ENCODE results near the gene PPIA. TPM values are rescaled to one million over a fixed set of nuclear protein-coding genes. Genes with fewer than 3 reads are reported as not detected.

The PPIA gene
- total RNA-seq (100 to 1,000 TPM; 729 to 835 TPM), polyA plus RNA-seq (1,000 to 10,000 TPM; 1,703 to 2,385 TPM)
- long read RNA-seq, donor 1, transcript PPIA-201 (6 exons, 818 nt) = minor isoform, 6 of 914 reads
- long read RNA-seq, donor 1, transcript PPIA-204 (5 exons, 2,238 nt) = major isoform, 852 of 914 reads
- long read RNA-seq, donor 1, transcript PPIA-208 (6 exons, 907 nt) = minor isoform, 8 of 914 reads
- long read RNA-seq, donor 1, partial matches to known transcripts = 18 of 914 reads
- long read RNA-seq, donor 1, other reads (novel, unspliced or antisense) = 27 of 914 reads
- long read RNA-seq, donor 2, transcript PPIA-204 (5 exons, 2,238 nt) = major isoform, 255 of 274 reads
- long read RNA-seq, donor 2, partial matches to known transcripts = 13 of 274 reads
- long read RNA-seq, donor 2, other reads (novel, unspliced or antisense) = 3 of 274 reads

DNA sequence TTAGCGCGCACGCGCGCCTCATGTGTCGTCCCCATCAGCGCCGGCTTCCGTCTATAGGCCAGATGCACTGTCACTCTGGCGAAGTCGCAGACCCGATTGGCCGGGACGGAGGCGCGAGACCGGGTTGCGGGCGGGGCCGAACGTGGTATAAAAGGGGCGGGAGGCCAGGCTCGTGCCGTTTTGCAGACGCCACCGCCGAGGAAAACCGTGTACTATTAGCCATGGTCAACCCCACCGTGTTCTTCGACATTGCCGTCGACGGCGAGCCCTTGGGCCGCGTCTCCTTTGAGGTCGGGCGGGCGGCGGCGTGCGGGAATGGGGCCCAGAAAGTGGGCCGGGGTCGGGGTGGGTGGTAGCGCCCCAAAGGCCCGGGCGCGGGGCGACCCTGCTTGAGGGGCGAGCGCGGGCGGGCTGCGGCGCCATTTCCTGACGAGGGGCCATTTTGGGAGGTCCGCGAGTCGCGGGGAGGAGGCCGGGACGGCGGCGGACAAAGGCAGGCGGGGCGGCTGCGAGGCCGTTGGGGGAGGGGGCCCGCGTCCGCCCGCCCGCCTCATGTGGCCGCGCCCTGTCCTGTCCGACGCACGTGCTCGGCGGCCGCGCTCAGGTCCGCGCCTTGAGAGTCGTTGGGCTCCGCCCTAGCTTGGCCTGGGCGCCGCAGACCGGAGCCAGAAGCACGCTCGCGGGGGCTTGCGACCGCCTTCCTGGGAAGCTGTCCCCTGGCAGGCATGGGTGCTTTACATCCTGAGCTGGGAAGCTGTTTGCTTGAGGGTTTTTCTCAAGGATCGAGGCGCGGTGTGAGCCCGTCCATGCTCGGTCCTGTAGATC is at the start of gene PPIA:
TSS of gene PPIA (plus strand) at position 178 of the 825 bp plus-strand sequence. CDS start at position 222, 44 bp downstream.
- ATAC-seq (ENCODE audit: low FRiP score) (peak; percentile 97), DNase-seq (peak; percentile 99)
- 0 to 1% methylated on average over 76 to 99 of the region's 99 CpGs for WGBS, 2 donors
- Histone ChIP-seq H3K27me3 (ENCODE audit: control insufficient read depth in 1 of 2, insufficient read depth in 2 of 2, low read length in 1 of 2) (no peaks in the 10 kb centered on the region), H3K4me3 (ENCODE audit: low read length in 2 of 2) (peak within 1 kb of the TSS; percentile 72 to 74), H3K36me3 (ENCODE audit: control insufficient read depth in 1 of 2, insufficient read depth in 2 of 2, low read length in 1 of 2) (peaks cover 2 to 6% of the 10 kb centered on the region in 2 donors), H3K27ac (ENCODE audit: low read depth in 1 of 2, low read length in 2 of 2) (peak within 1 kb of the TSS; percentile 84 to 93), H3K4me1 (ENCODE audit: control insufficient read depth in 1 of 2, insufficient read depth in 2 of 2, low read length in 2 of 2) (peaks cover 0 to 4% of the 10 kb centered on the region in 2 donors), H3K9me3 (ENCODE audit: control insufficient read depth, low read length) (no peaks in the 10 kb centered on the region)
- intact Hi-C loops (cut with DNase I) = loop anchor here (2.0 to 5.0 kb wide), 3 partner anchors 44 to 51 kb away; partner anchors contain the start of genes H2AZ2 (in 1 of the 2) and ZMIZ2 (in 1 of the 2)

- ATAC-seq (ENCODE audit: low FRiP score) (peak; percentile 98), DNase-seq (peak; percentile 95 to 97)
- Histone ChIP-seq H3K4me1 (ENCODE audit: control insufficient read depth in 1 of 2, insufficient read depth in 2 of 2, low read length in 2 of 2) (no peaks in the 10 kb centered on the region), H3K4me3 (ENCODE audit: low read length in 2 of 2) (peak within 1 kb of the TSS; percentile 90 to 97), H3K36me3 (ENCODE audit: control insufficient read depth in 1 of 2, insufficient read depth in 2 of 2, low read length in 1 of 2) (no peaks in the 10 kb centered on the region), H3K27me3 (ENCODE audit: control insufficient read depth in 1 of 2, insufficient read depth in 2 of 2, low read length in 1 of 2) (no peaks in the 10 kb centered on the region), H3K27ac (ENCODE audit: low read depth in 1 of 2, low read length in 2 of 2) (peak within 1 kb of the TSS; percentile 92 to 98), H3K9me3 (ENCODE audit: control insufficient read depth, low read length) (no peaks in the 10 kb centered on the region)
- WGBS, 2 donors = 1% methylated on average over 51 to 92 of the region's 92 CpGs
- intact Hi-C loops (cut with DNase I) = loop anchor here in 1 of 2 donors (2.0 to 10.0 kb wide), 4 partner anchors 49 to 141 kb away; partner anchors contain the start of genes H2AZ2, OGDH and PPIA
Observed at GRCh38 chr7:44748045-44748947, 48.2 kb upstream of the PPIA start, which contains the start of gene ZMIZ2. Gene ZMIZ2, plus strand, starts transcription at chr7:44748847. Its CDS starts 7,403 bp downstream, at chr7:44756250.

DNA sequence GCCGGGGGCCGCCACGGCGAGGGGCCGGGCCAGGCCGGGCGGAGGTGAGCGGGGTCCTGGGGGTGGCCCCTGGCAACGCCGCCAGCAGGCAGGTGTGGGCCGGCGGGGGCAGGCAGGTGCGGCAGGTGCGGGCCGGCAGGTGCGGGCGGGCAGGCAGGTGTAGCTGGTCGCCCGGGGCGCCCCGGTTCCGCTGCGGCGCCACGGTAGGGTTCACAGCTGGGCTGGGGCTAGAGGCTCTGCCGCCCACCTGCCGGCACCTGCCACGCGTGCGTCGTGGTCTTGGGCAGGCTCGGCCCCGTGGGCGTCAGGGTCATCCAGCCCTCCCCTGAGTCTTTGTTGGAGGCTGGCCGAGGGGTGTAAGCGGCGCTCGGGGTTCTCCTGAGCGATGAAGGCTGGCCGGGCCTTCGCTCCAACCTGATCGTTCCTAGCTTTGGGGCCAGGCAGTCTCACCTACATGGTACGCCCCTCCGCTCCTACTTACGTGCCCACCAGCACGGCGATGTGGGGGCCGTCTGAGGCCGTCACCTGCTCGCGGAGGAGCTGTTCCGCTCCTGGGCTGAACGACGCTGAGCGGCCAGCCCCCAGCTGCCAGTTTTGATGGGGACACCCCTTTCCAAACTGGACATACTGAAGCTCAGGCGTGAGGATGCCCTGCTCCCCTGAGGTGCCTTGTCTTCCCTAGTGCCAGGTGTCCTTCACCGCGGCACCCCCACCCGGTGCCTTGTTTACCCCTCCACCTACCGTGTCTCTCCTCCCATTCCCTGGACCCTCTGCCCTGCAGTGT is 47.3 kb upstream of the PPIA start:
- H3K9me3 ChIP-seq (ENCODE audit: control insufficient read depth, low read length) = no peaks in the 10 kb centered on the region
- 1% methylated on average over 34 to 60 of the region's 60 CpGs for WGBS, 2 donors
- ATAC-seq (ENCODE audit: low FRiP score) (no peak), DNase-seq (peak in 1 of 2 donors; percentile 74)
- H3K4me3 ChIP-seq (ENCODE audit: low read length in 2 of 2) = peak overlapping the region; percentile 90 to 97
- H3K36me3 ChIP-seq (ENCODE audit: control insufficient read depth in 1 of 2, insufficient read depth in 2 of 2, low read length in 1 of 2) = no peaks in the 10 kb centered on the region
- H3K27me3 ChIP-seq (ENCODE audit: control insufficient read depth in 1 of 2, insufficient read depth in 2 of 2, low read length in 1 of 2) = no peaks in the 10 kb centered on the region
- H3K27ac ChIP-seq (ENCODE audit: low read depth in 1 of 2, low read length in 2 of 2) = peak overlapping the region in 1 of 2 donors; percentile 36
- intact Hi-C loops (cut with DNase I) = loop anchor here in 1 of 2 donors (2.0 to 10.0 kb wide), 4 partner anchors 48 to 142 kb away; partner anchors contain the start of genes H2AZ2, OGDH and PPIA
- H3K4me1 ChIP-seq (ENCODE audit: control insufficient read depth in 1 of 2, insufficient read depth in 2 of 2, low read length in 2 of 2) = no peaks in the 10 kb centered on the region

DNA sequence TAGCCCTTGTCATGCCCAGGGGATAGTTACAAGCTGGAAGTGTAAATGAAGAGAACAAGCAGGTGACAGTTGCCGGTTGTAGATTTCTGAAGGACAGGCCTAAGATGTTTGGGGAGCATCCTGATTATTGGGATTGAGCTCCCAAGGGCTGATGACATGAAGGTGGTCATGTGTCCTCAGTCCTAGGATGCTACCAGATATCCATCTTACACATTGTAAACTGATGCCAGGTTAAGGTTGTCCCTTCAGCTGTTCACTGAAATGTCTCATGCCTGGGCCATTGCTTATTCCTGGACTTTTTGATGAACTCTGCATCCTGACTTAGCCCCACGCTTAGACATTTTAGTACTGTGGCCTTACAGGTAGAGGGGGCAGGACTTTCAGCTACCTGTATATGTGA is 46.5 kb upstream of the PPIA start:
- no peak for DNase-seq
- H3K27ac ChIP-seq (ENCODE audit: low read depth in 1 of 2, low read length in 2 of 2) = no peak overlapping the region

GRCh38 chr7:44750424-44750823 is 46.1 kb upstream of the PPIA start:
- H3K27me3 ChIP-seq (ENCODE audit: control insufficient read depth in 1 of 2, insufficient read depth in 2 of 2, low read length in 1 of 2) = no peaks in the 10 kb centered on the region
- H3K9me3 ChIP-seq (ENCODE audit: control insufficient read depth, low read length) = no peaks in the 10 kb centered on the region
- DNase-seq (no peak), ATAC-seq (ENCODE audit: low FRiP score) (no peak)
- no peaks in the 10 kb centered on the region for H3K4me1 ChIP-seq (ENCODE audit: control insufficient read depth in 1 of 2, insufficient read depth in 2 of 2, low read length in 2 of 2)
- H3K4me3 ChIP-seq (ENCODE audit: low read length in 2 of 2) = no peak overlapping the region
- H3K27ac ChIP-seq (ENCODE audit: low read depth in 1 of 2, low read length in 2 of 2) = no peak overlapping the region
- 92 to 95% methylated on average over 3 of the region's 3 CpGs for WGBS, 2 donors
- no peaks in the 10 kb centered on the region for H3K36me3 ChIP-seq (ENCODE audit: control insufficient read depth in 1 of 2, insufficient read depth in 2 of 2, low read length in 1 of 2)
- intact Hi-C loops (cut with DNase I) = loop anchor here in 1 of 2 donors (5.0 kb wide), 1 partner anchor 47 kb away; the partner anchor contains the start of gene PPIA

More for the DNA sequence above, 46.5 kb upstream of the PPIA start:
- Histone ChIP-seq H3K4me1 (ENCODE audit: control insufficient read depth in 1 of 2, insufficient read depth in 2 of 2, low read length in 2 of 2) (no peaks in the 10 kb centered on the region), H3K36me3 (ENCODE audit: control insufficient read depth in 1 of 2, insufficient read depth in 2 of 2, low read length in 1 of 2) (no peaks in the 10 kb centered on the region), H3K9me3 (ENCODE audit: control insufficient read depth, low read length) (no peaks in the 10 kb centered on the region), H3K4me3 (ENCODE audit: low read length in 2 of 2) (no peak overlapping the region), H3K27me3 (ENCODE audit: control insufficient read depth in 1 of 2, insufficient read depth in 2 of 2, low read length in 1 of 2) (no peaks in the 10 kb centered on the region)
- intact Hi-C loops (cut with DNase I) = loop anchor here (2.0 to 10.0 kb wide), 5 partner anchors 47 to 143 kb away; partner anchors contain the start of genes PPIA (in 2 of the 2), H2AZ2 (in 1 of the 2) and OGDH (in 1 of the 2)
- 81 to 93% methylated on average over 2 of the region's 2 CpGs for WGBS, 2 donors
- ATAC-seq (ENCODE audit: low FRiP score) = no peak

- intact Hi-C loops (cut with DNase I) = loop anchor here in 1 of 2 donors (5.0 kb wide), 1 partner anchor 46 kb away; the partner anchor contains the start of gene PPIA
- 61 to 66% methylated on average over 6 of the region's 6 CpGs for WGBS, 2 donors
Observed at GRCh38 chr7:44750921-44751571, 45.4 kb upstream of the PPIA start.

GRCh38 chr7:44752822-44753221 is 43.7 kb upstream of the PPIA start:
- DNase-seq (no peak), ATAC-seq (ENCODE audit: low FRiP score) (no peak)
- 97 to 98% methylated on average over 2 of the region's 2 CpGs for WGBS, 2 donors
- no peaks in the 10 kb centered on the region for H3K4me1 ChIP-seq (ENCODE audit: control insufficient read depth in 1 of 2, insufficient read depth in 2 of 2, low read length in 2 of 2)
- H3K36me3 ChIP-seq (ENCODE audit: control insufficient read depth in 1 of 2, insufficient read depth in 2 of 2, low read length in 1 of 2) = no peaks in the 10 kb centered on the region
- no peaks in the 10 kb centered on the region for H3K27me3 ChIP-seq (ENCODE audit: control insufficient read depth in 1 of 2, insufficient read depth in 2 of 2, low read length in 1 of 2)
- no peak overlapping the region for H3K4me3 ChIP-seq (ENCODE audit: low read length in 2 of 2)
- intact Hi-C loops (cut with DNase I) = loop anchor here in 1 of 2 donors (5.0 kb wide), 1 partner anchor 44 kb away; the partner anchor contains the start of gene PPIA
- H3K27ac ChIP-seq (ENCODE audit: low read depth in 1 of 2, low read length in 2 of 2) = no peak overlapping the region
- no peaks in the 10 kb centered on the region for H3K9me3 ChIP-seq (ENCODE audit: control insufficient read depth, low read length)

More at GRCh38 chr7:44750921-44751571, 45.4 kb upstream of the PPIA start:
- Histone ChIP-seq H3K4me3 (ENCODE audit: low read length in 2 of 2) (no peak overlapping the region), H3K27me3 (ENCODE audit: control insufficient read depth in 1 of 2, insufficient read depth in 2 of 2, low read length in 1 of 2) (no peaks in the 10 kb centered on the region), H3K4me1 (ENCODE audit: control insufficient read depth in 1 of 2, insufficient read depth in 2 of 2, low read length in 2 of 2) (no peaks in the 10 kb centered on the region), H3K27ac (ENCODE audit: low read depth in 1 of 2, low read length in 2 of 2) (no peak overlapping the region), H3K9me3 (ENCODE audit: control insufficient read depth, low read length) (no peaks in the 10 kb centered on the region), H3K36me3 (ENCODE audit: control insufficient read depth in 1 of 2, insufficient read depth in 2 of 2, low read length in 1 of 2) (no peaks in the 10 kb centered on the region)
- ATAC-seq (ENCODE audit: low FRiP score) (no peak), DNase-seq (no peak)
